Natural killer cell (primary cell): ENCODE measurements around the gene OSGEP. TPM values are rescaled to one million over a fixed set of nuclear protein-coding genes. Genes with fewer than 3 reads are reported as not detected.

Source experiments
- ATAC-seq, 3 donors: fragments of 150-1000 bp in 2 of 3; fragments of 200-7000 bp in 1 of 3; cut with Tn5 transposase; 1 replicate in 1 of 3; 2 replicates in 2 of 3; pipeline ENCODE4 v1.10.0; 2021; ENCODE audit warnings: mild to moderate bottlenecking in 2 of 3, moderate library complexity in 2 of 3
- DNase-seq, 2 donors: peaks; one replicate each; pipeline versions ENCODE4 v3.0.0 to v3.0.0-alpha.2; 2013 to 2021; ENCODE audit warnings: mixed read lengths in 1 of 2
- H3K27ac ChIP-seq: one replicate; pipeline ENCODE4 v1.5.1; 2013; ENCODE audit warnings: mild to moderate bottlenecking, low read length
- H3K27me3 ChIP-seq: one replicate; pipeline ENCODE4 v1.6.1; 2013; ENCODE audit warnings: low read length; ENCODE audit not compliant: control insufficient read depth, insufficient read depth
- H3K36me3 ChIP-seq: one replicate; pipeline ENCODE4 v1.6.1; 2013; ENCODE audit warnings: low read length; ENCODE audit not compliant: control insufficient read depth, insufficient read depth
- H3K4me1 ChIP-seq: one replicate; pipeline ENCODE4 v1.6.1; 2013; ENCODE audit warnings: low read length; ENCODE audit not compliant: control insufficient read depth, insufficient read depth
- H3K4me3 ChIP-seq: one replicate; pipeline ENCODE4 v1.5.1; 2013; ENCODE audit warnings: low read length
- H3K9me3 ChIP-seq: one replicate; pipeline ENCODE4 v1.6.1; 2013; ENCODE audit warnings: low read length; ENCODE audit not compliant: control insufficient read depth, insufficient read depth
- H3K27ac Mint-ChIP-seq, 2 donors: one replicate each; pipeline ENCODE4 v1.8.0; 2022; ENCODE audit warnings: mild to moderate bottlenecking in 2 of 2, mixed read lengths in 2 of 2, moderate library complexity in 1 of 2
- H3K27me3 Mint-ChIP-seq, 2 donors: one replicate each; pipeline ENCODE4 v1.8.0; 2022; ENCODE audit warnings: low read depth in 2 of 2, mixed read lengths in 2 of 2
- H3K36me3 Mint-ChIP-seq: one replicate; pipeline ENCODE4 v1.8.0; 2022; ENCODE audit warnings: mixed read lengths
- H3K4me1 Mint-ChIP-seq, 2 donors: one replicate each; pipeline ENCODE4 v1.8.0; 2022; ENCODE audit warnings: mixed read lengths in 2 of 2
- H3K4me3 Mint-ChIP-seq: one replicate; pipeline ENCODE4 v1.8.0; 2022; ENCODE audit warnings: mild to moderate bottlenecking, moderate library complexity, mixed read lengths
- H3K9me3 Mint-ChIP-seq, 2 donors: one replicate each; pipeline ENCODE4 v1.8.0; 2022; ENCODE audit warnings: mixed read lengths in 2 of 2
- WGBS: methylation state at CpG from one replicate; pipeline ENCODE4 v1.1.7; 2013; ENCODE audit warnings: missing lambda C conversion rate; ENCODE audit not compliant: insufficient coverage; 5-methylcytosine and 5-hydroxymethylcytosine counted together
- intact Hi-C: fragments of 100-400 bp; cut with micrococcal nuclease; formaldehyde crosslinking; loops from one replicate; pipeline ENCODE4 v1.14.2; 2022
- total RNA-seq, 4 donors: library from RNA; stranded (reverse); fragments of 120-200 nt in 1 of 4; gene quantifications; one replicate each; pipeline versions ENCODE4 v1.2.3 to v1.2.4, GENCODE V29; 2013 to 2022
- TF ChIP-seq, protein P1 (sequence below): fragments of 200-600 bp; IDR thresholded peaks from one replicate; pipeline ENCODE4 v1.8.0; 2022; ENCODE audit warnings: antibody characterized with exemption

OSGEP gene
- total RNA-seq, 3 donors from 2014 or later (not counting 1 experiment from before 2014, with no cell fraction given), result 60.1 to 65.4 (median 63.3) TPM

DNA sequence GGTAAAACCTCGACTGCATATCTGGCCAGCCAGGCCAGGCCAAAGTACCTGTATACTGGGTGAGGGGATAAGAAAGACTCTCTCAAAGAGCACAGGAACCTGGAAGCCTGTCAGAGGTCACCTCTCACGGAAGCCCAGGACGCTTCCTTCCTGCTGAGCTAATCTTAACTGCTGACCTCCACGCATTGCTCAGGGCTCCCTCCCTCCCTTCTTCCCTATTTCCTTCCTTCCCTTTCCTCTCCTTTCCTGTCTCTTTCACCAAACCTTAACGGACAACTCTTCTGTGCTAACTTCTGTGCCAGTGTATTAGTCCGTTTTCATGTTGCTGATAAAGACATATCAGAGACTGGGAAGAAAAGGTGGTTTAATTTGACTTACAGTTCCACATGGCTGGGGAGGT lies 36.0 kb upstream of the OSGEP start:
- intact Hi-C loops, result no loop called here
- peaks cover 38 to 40% of the 10 kb centered on the region in 2 donors for H3K4me1 Mint-ChIP-seq
- Histone ChIP-seq H3K9me3 (no peaks in the 10 kb centered on the region), H3K4me1 (peaks cover 27% of the 10 kb centered on the region), H3K27ac (no peak overlapping the region), H3K36me3 (no peaks in the 10 kb centered on the region), H3K4me3 (no peak overlapping the region), H3K27me3 (no peaks in the 10 kb centered on the region)
- peaks cover 0 to 3% of the 10 kb centered on the region in 2 donors for H3K27me3 Mint-ChIP-seq
- H3K36me3 Mint-ChIP-seq, result no peaks in the 10 kb centered on the region
- no peaks in the 10 kb centered on the region for H3K9me3 Mint-ChIP-seq
- DNase-seq, result no peak
- peak overlapping the region in 1 of 2 donors; percentile 83 for H3K27ac Mint-ChIP-seq
- TF ChIP-seq, protein P1, sequence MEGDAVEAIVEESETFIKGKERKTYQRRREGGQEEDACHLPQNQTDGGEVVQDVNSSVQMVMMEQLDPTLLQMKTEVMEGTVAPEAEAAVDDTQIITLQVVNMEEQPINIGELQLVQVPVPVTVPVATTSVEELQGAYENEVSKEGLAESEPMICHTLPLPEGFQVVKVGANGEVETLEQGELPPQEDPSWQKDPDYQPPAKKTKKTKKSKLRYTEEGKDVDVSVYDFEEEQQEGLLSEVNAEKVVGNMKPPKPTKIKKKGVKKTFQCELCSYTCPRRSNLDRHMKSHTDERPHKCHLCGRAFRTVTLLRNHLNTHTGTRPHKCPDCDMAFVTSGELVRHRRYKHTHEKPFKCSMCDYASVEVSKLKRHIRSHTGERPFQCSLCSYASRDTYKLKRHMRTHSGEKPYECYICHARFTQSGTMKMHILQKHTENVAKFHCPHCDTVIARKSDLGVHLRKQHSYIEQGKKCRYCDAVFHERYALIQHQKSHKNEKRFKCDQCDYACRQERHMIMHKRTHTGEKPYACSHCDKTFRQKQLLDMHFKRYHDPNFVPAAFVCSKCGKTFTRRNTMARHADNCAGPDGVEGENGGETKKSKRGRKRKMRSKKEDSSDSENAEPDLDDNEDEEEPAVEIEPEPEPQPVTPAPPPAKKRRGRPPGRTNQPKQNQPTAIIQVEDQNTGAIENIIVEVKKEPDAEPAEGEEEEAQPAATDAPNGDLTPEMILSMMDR, result no peak
- no peak overlapping the region for H3K4me3 Mint-ChIP-seq
- 56% methylated on average over 6 of the region's 6 CpGs for WGBS
- ATAC-seq, result no peak

DNA sequence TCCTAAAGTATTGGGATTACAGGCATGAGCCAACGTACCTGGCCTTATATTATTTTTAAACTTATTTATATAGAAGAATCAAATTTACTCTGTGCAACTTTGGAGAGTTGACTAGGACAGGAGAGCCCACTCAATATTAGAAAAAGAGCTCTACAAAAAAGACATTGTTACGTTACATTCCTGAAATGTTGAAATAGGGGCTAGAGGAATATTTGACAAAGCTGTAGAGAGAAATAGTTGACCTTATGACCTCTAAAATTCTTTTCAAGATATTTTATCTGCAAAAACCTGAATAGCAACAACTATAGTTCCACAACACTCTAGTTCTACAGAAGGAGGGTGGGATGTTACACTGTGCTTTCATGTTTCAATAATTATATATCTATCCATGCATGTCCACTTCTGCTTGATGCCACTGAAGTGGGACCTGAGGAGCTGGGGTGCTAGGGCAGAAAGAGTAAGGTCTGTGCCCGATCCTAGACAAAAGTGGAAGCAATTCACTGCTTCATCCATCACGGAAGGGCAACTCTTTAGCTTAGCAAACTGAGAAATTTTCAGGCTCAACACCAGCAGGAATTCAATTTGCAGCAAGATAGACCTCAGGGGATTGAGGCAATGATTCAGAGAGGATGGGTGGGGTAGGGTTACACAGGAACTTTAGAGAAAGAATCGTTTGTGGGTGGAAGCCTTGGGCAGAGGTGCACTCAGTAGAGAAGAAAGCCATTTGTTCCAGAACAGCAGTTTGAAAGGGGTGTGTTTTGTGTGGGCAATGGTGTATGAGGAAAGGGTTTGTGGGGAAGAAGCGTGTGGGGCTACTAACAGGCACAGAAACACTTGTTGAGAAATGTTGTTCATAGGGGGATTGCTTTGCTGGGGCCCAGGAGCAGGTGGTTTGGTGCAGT lies 34.7 kb upstream of the OSGEP start:
- peak in 1 of 2 donors; percentile 20 for DNase-seq
- peaks cover 38 to 40% of the 10 kb centered on the region in 2 donors for H3K4me1 Mint-ChIP-seq
- H3K4me3 Mint-ChIP-seq, result peak overlapping the region; percentile 45
- H3K4me3 ChIP-seq, result no peak overlapping the region
- no peaks in the 10 kb centered on the region for H3K36me3 Mint-ChIP-seq
- peak in 2 of 3 donors; percentile 28 to 29 for ATAC-seq
- no peaks in the 10 kb centered on the region for H3K27me3 Mint-ChIP-seq
- 39% methylated on average over 4 of the region's 6 CpGs for WGBS
- TF ChIP-seq, protein P1, result no peak
- H3K9me3 ChIP-seq, result no peaks in the 10 kb centered on the region
- H3K36me3 ChIP-seq, result no peaks in the 10 kb centered on the region
- H3K27ac Mint-ChIP-seq, result peak overlapping the region; percentile 12 to 83
- peak overlapping the region; percentile 30 for H3K27ac ChIP-seq
- H3K4me1 ChIP-seq, result peaks cover 27% of the 10 kb centered on the region
- no peaks in the 10 kb centered on the region for H3K9me3 Mint-ChIP-seq
- no peaks in the 10 kb centered on the region for H3K27me3 ChIP-seq
- intact Hi-C loops, result no loop called here

DNA sequence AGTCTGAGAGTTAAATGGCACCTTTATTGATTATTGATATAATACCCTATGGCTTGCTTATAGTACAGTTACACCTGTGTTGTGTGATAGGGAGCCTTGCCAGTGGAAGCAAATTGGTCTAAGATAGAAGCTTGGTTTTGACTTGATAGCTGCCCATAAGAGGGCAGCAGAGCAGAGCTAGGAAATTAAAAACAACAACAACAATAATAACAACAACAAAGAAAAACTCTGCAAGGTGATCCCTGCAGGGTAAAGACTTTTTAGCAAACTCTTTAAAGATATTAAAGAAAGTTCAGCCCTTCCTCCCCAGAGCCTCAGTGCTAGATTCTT lies 32.7 kb upstream of the OSGEP start:
- Mint-ChIP-seq H3K4me1 (peaks cover 38 to 40% of the 10 kb centered on the region in 2 donors), H3K27me3 (no peaks in the 10 kb centered on the region), H3K4me3 (peak overlapping the region; percentile 19), H3K27ac (peak overlapping the region; percentile 62 to 76), H3K9me3 (no peaks in the 10 kb centered on the region), H3K36me3 (no peaks in the 10 kb centered on the region)
- no peaks in the 10 kb centered on the region for H3K36me3 ChIP-seq
- H3K4me1 ChIP-seq, result peaks cover 27% of the 10 kb centered on the region
- ATAC-seq, result no peak
- no peak overlapping the region for H3K27ac ChIP-seq
- DNase-seq, result no peak
- TF ChIP-seq, protein P1, result no peak
- intact Hi-C loops, result no loop called here
- no peak overlapping the region for H3K4me3 ChIP-seq
- H3K9me3 ChIP-seq, result no peaks in the 10 kb centered on the region
- H3K27me3 ChIP-seq, result no peaks in the 10 kb centered on the region
